Measurements from ENCODE around the gene DEAF1. TPM values are rescaled to one million over a fixed set of nuclear protein-coding genes. Genes with fewer than 3 reads are reported as not detected.

Gene DEAF1
- total and polyA plus RNA-seq, 2 donors (not counting 3 experiments of a cell fraction or from before 2014, with no cell fraction given) = 43.6 to 55.7 TPM

DNA sequence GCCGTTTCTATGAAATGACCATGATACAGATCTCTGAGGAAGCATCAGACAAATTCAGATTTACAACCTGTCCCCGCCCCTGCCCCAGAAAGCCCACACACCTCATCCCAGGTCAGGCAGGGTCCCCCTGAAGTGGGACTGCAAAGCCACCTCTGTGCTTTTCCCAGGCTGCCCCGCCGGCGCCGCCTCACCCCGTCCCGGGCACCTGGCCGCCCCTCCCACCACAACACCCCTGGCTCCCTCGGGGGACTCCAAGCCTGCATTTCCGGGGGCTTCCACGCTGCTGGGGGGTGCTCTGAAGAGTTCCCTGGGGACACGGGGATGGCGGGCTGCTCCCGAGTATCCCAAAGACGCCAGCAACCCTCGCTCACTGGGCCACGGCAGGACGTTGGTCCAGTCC lies 34.7 kb downstream of the DEAF1 start:
- intact Hi-C loops (cut with micrococcal nuclease) = no loop called here
- FAIRE-seq = no peak

More for the DNA sequence above, 34.7 kb downstream of the DEAF1 start:
- POLR2A ChIA-PET = no interaction called here
- no peaks in the 10 kb centered on the region for H4K20me1 ChIP-seq (replicated peaks; ENCODE audit: control insufficient read depth, extremely low read depth, insufficient read depth, low read length)
- no peak overlapping the region for H3K9ac ChIP-seq (replicated peaks; ENCODE audit: extremely low read depth, insufficient read depth, low read length)
- CTCF ChIA-PET = interaction anchor here (0.9 to 1.0 kb wide), 2 partner anchors 21 to 62 kb away, joined by 3 read pairs; no protein-coding TSS in a partner anchor
- no peaks in the 10 kb centered on the region for H3K9me3 ChIP-seq (replicated peaks; ENCODE audit: control insufficient read depth, insufficient read depth, low read length)
- peaks cover 2 to 28% of the 10 kb centered on the region in 2 experiments for H3K36me3 ChIP-seq (ENCODE audit: control insufficient read depth in 2 of 2, extremely low read depth in 1 of 2, insufficient read depth in 2 of 2, low read length in 2 of 2)
- TF ChIP-seq, protein P1, sequence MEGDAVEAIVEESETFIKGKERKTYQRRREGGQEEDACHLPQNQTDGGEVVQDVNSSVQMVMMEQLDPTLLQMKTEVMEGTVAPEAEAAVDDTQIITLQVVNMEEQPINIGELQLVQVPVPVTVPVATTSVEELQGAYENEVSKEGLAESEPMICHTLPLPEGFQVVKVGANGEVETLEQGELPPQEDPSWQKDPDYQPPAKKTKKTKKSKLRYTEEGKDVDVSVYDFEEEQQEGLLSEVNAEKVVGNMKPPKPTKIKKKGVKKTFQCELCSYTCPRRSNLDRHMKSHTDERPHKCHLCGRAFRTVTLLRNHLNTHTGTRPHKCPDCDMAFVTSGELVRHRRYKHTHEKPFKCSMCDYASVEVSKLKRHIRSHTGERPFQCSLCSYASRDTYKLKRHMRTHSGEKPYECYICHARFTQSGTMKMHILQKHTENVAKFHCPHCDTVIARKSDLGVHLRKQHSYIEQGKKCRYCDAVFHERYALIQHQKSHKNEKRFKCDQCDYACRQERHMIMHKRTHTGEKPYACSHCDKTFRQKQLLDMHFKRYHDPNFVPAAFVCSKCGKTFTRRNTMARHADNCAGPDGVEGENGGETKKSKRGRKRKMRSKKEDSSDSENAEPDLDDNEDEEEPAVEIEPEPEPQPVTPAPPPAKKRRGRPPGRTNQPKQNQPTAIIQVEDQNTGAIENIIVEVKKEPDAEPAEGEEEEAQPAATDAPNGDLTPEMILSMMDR (IDR thresholded peaks at IDR 0.05; ENCODE audit: extremely low read depth in 1 of 2, insufficient read depth in 1 of 2, low read depth in 1 of 2, low read length in 2 of 2) = no peak
- TF ChIP-seq GATA2 (IDR thresholded peaks at IDR 0.05; ENCODE audit: insufficient read depth, insufficient read length, low read depth, low read length) = no peak
- no peak for TF ChIP-seq EZH2 (IDR thresholded peaks at IDR 0.05; ENCODE audit: borderline replicate concordance, low read depth, low read length, severe bottlenecking)
- no peak for TF ChIP-seq FOS (IDR thresholded peaks at IDR 0.05; ENCODE audit: borderline replicate concordance, insufficient read depth, low read length)
- no peak for TF ChIP-seq MYC (IDR thresholded peaks at IDR 0.05; ENCODE audit: low read depth, low read length)
- TF ChIP-seq, protein P2, sequence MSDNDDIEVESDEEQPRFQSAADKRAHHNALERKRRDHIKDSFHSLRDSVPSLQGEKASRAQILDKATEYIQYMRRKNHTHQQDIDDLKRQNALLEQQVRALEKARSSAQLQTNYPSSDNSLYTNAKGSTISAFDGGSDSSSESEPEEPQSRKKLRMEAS (IDR thresholded peaks at IDR 0.05; ENCODE audit: insufficient read depth, insufficient read length) = no peak
- TF ChIP-seq POLR2AphosphoS5 (IDR thresholded peaks at IDR 0.05; ENCODE audit: insufficient read depth, low read depth, low read length) = no peak
- no peak for TF ChIP-seq POLR2A (IDR thresholded peaks at IDR 0.05; ENCODE audit: low read depth, low read length)
- no peak for TF ChIP-seq JUN (IDR thresholded peaks at IDR 0.05; ENCODE audit: borderline replicate concordance, insufficient read depth, insufficient read length, low read depth)
- no peaks in the 10 kb centered on the region for H3K27me3 ChIP-seq (ENCODE audit: control insufficient read depth in 2 of 2, insufficient read depth in 2 of 2, low read length in 2 of 2)
- no peaks in the 10 kb centered on the region for H3K79me2 ChIP-seq (ENCODE audit: control insufficient read depth, insufficient read depth, low read length)
- BruUV-seq (replicated peaks) = no TSS peak
- no peak overlapping the region for H3K4me2 ChIP-seq (ENCODE audit: insufficient read depth, low read length)
- H3K27ac ChIP-seq (ENCODE audit: insufficient read depth, low read depth, low read length) = no peak overlapping the region
- H2AFZ ChIP-seq (ENCODE audit: low read depth, low read length) = no peak overlapping the region
- no peak for DNase-seq (ENCODE audit: low read depth, low spot score)
- no peaks in the 10 kb centered on the region for H3K4me1 ChIP-seq (ENCODE audit: control insufficient read depth, extremely low read depth, insufficient read depth, low read length)
- dilution Hi-C loops (cut with MboI; ENCODE audit: extremely low pct_ligation_motif_present, low sequenced_read_pairs) = no loop called here
- no peaks in the 10 kb centered on the region for H3K9me1 ChIP-seq (replicated peaks; ENCODE audit: control insufficient read depth, extremely low read depth, insufficient read depth, low read length)
- no peak overlapping the region for H3K4me3 ChIP-seq (replicated peaks in 1 of 3; ENCODE audit: insufficient read depth in 1 of 3, low read depth in 1 of 3, low read length in 3 of 3)

Measured in endothelial cell of umbilical vein (primary cell).